Sigmoid colon (tissue), 4 donors: ENCODE measurements around the gene ITGA1.

Source experiments
- EP300 ChIP-seq, 4 donors: sonication (generic); formaldehyde crosslinking; IDR thresholded peaks; one replicate each; pipeline ENCODE4 v1.6.1; 2017; ENCODE audit warnings: antibody characterized with exemption in 4 of 4
- POLR2AphosphoS5 ChIP-seq, 4 donors: sonication (generic); formaldehyde crosslinking; IDR thresholded peaks; one replicate each; pipeline ENCODE4 v1.6.1; 2017; ENCODE audit warnings: antibody characterized with exemption in 4 of 4
- TF ChIP-seq, protein P1 (sequence below), 4 experiments: fragments of 450-650 bp in 3 of 4; fragments of 200-600 bp in 1 of 4; IDR thresholded peaks; one replicate each; pipeline ENCODE4 v1.5.1; 2016 to 2019; ENCODE audit warnings: antibody characterized with exemption in 4 of 4, mild to moderate bottlenecking in 3 of 4, moderate library complexity in 2 of 4

DNA sequence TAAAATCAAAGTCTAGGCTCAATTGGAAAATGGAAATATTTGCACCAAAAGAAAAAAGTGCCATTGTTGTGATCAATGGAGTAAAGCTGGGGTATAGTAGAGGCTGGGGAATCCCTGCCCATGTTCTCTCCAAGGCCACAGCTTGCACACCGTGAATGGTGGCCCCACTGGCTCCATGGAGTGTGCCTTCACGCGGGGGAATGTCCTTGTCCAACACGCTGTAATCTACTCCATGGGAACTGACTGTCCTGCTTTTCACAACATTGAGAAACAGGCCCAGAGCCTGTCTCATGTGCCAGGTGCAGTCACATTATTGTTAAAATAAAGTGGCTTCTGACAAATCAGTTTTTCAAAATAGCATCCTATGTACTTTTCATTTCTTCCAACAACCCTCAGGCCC lies 168.3 kb downstream of the ITGA1 start:
- TF ChIP-seq, protein P1, sequence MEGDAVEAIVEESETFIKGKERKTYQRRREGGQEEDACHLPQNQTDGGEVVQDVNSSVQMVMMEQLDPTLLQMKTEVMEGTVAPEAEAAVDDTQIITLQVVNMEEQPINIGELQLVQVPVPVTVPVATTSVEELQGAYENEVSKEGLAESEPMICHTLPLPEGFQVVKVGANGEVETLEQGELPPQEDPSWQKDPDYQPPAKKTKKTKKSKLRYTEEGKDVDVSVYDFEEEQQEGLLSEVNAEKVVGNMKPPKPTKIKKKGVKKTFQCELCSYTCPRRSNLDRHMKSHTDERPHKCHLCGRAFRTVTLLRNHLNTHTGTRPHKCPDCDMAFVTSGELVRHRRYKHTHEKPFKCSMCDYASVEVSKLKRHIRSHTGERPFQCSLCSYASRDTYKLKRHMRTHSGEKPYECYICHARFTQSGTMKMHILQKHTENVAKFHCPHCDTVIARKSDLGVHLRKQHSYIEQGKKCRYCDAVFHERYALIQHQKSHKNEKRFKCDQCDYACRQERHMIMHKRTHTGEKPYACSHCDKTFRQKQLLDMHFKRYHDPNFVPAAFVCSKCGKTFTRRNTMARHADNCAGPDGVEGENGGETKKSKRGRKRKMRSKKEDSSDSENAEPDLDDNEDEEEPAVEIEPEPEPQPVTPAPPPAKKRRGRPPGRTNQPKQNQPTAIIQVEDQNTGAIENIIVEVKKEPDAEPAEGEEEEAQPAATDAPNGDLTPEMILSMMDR (IDR thresholded peaks at IDR 0.05): no peak
- no peak for TF ChIP-seq EP300 (IDR thresholded peaks at IDR 0.05)
- TF ChIP-seq POLR2AphosphoS5 (IDR thresholded peaks at IDR 0.05): no peak
